LNCaP clone FGC (cell line): ENCODE measurements around the gene RAD23A.

Experiments
- DNase-seq: peaks from one replicate; pipeline ENCODE4 v3.0.0-alpha.2; 2011; ENCODE audit warnings: low read depth
- H3K4me3 ChIP-seq: 2 replicates; pipeline ENCODE4 v1.5.1; 2011; ENCODE audit warnings: mild to moderate bottlenecking, low read depth, low read length, control low read depth
- CTCF ChIP-seq: IDR thresholded peaks from 2 replicates; pipeline ENCODE4 v1.5.1; 2012; ENCODE audit warnings: mild to moderate bottlenecking; ENCODE audit not compliant: control insufficient read depth, insufficient read depth; ENCODE audit errors: extremely low read depth

Gene RAD23A

GRCh38 chr19:12987781-12988180, 42.1 kb downstream of the RAD23A start:
- no peak for TF ChIP-seq CTCF
- DNase-seq = no peak
- no peak overlapping the region for H3K4me3 ChIP-seq

GRCh38 chr19:12990431-12990830, 44.8 kb downstream of the RAD23A start:
- no peak overlapping the region for H3K4me3 ChIP-seq
- TF ChIP-seq CTCF = no peak
- no peak for DNase-seq

GRCh38 chr19:12990853-12991252, 45.2 kb downstream of the RAD23A start:
- DNase-seq = no peak
- no peak overlapping the region for H3K4me3 ChIP-seq
- no peak for TF ChIP-seq CTCF

- H3K4me3 ChIP-seq = no peak overlapping the region
- DNase-seq = peak; percentile 94
- TF ChIP-seq CTCF = no peak
These were observed 45.6 kb downstream of the RAD23A start for GRCh38 chr19:12991296-12991695.

- TF ChIP-seq CTCF = no peak
- DNase-seq = no peak
- no peak overlapping the region for H3K4me3 ChIP-seq
These were observed 47.1 kb downstream of the RAD23A start for GRCh38 chr19:12992729-12993128.

GRCh38 chr19:12993562-12993961, 47.9 kb downstream of the RAD23A start:
- TF ChIP-seq CTCF = no peak
- no peak for DNase-seq
- H3K4me3 ChIP-seq = no peak overlapping the region

- DNase-seq = no peak
- TF ChIP-seq CTCF = peak; percentile 31
- peak within 1 kb of the TSS; percentile 86 for H3K4me3 ChIP-seq
These were observed 49.3 kb downstream of the RAD23A start, which contains the start of gene NFIX for GRCh38 chr19:12994701-12995595. Gene NFIX (plus strand): TSS chr19:12995475. CDS start chr19:12995838, 363 bp downstream.
